SK-N-SH (cell line): Measurements from ENCODE around the gene MIPOL1.

ENCODE experiments used
- EZH2phosphoT487 ChIP-seq: fragments of 200-600 bp; sonication (generic); IDR thresholded peaks from 2 replicates; pipeline ENCODE4 v1.6.1; 2017; ENCODE audit warnings: low read depth, mixed run types, mild to moderate bottlenecking, antibody characterized with exemption, moderate library complexity, borderline replicate concordance
- FOXM1 ChIP-seq: IDR thresholded peaks from 2 replicates; pipeline ENCODE4 v1.4.0; 2012; ENCODE audit warnings: low read depth, mild to moderate bottlenecking
- GABPA ChIP-seq: IDR thresholded peaks from 2 replicates; pipeline ENCODE4 v1.4.0; 2012; ENCODE audit warnings: low read depth, mild to moderate bottlenecking
- POLR2AphosphoS5 ChIP-seq: IDR thresholded peaks from 2 replicates; pipeline ENCODE4 v1.6.1; 2012; ENCODE audit warnings: low read depth, low read length
- RCOR1 ChIP-seq: fragments of 150-350 bp; IDR thresholded peaks from 2 replicates; pipeline ENCODE4 v1.6.1; 2017; ENCODE audit warnings: antibody characterized with exemption, low read length
- RXRA ChIP-seq: IDR thresholded peaks from 2 replicates; pipeline ENCODE4 v1.4.0; 2012; ENCODE audit warnings: low read depth, mild to moderate bottlenecking, borderline replicate concordance
- TAF1 ChIP-seq: IDR thresholded peaks from 2 replicates; pipeline ENCODE4 v1.6.1; 2012; ENCODE audit warnings: low read depth, mild to moderate bottlenecking, low read length, moderate library complexity, borderline replicate concordance
- TF ChIP-seq, protein P1 (sequence below): fragments of 200-600 bp; sonication (generic); IDR thresholded peaks from 2 replicates; pipeline ENCODE4 v1.6.1; 2017; ENCODE audit warnings: antibody characterized with exemption, mild to moderate bottlenecking, moderate library complexity

GRCh38 chr14:37318938-37319337, 121.2 kb downstream of the MIPOL1 start:
- TF ChIP-seq POLR2AphosphoS5 (no peak), EZH2phosphoT487 (no peak), FOXM1 (no peak), TAF1 (no peak), GABPA (no peak), RCOR1 (no peak), RXRA (no peak)
- TF ChIP-seq, protein P1, sequence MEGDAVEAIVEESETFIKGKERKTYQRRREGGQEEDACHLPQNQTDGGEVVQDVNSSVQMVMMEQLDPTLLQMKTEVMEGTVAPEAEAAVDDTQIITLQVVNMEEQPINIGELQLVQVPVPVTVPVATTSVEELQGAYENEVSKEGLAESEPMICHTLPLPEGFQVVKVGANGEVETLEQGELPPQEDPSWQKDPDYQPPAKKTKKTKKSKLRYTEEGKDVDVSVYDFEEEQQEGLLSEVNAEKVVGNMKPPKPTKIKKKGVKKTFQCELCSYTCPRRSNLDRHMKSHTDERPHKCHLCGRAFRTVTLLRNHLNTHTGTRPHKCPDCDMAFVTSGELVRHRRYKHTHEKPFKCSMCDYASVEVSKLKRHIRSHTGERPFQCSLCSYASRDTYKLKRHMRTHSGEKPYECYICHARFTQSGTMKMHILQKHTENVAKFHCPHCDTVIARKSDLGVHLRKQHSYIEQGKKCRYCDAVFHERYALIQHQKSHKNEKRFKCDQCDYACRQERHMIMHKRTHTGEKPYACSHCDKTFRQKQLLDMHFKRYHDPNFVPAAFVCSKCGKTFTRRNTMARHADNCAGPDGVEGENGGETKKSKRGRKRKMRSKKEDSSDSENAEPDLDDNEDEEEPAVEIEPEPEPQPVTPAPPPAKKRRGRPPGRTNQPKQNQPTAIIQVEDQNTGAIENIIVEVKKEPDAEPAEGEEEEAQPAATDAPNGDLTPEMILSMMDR, result no peak
